Measurements from ENCODE around the gene FAM9B. TPM values are rescaled to one million over a fixed set of nuclear protein-coding genes. Genes with fewer than 3 reads are reported as not detected.

The FAM9B gene
- total and polyA plus RNA-seq, 12 donors: not detected

DNA sequence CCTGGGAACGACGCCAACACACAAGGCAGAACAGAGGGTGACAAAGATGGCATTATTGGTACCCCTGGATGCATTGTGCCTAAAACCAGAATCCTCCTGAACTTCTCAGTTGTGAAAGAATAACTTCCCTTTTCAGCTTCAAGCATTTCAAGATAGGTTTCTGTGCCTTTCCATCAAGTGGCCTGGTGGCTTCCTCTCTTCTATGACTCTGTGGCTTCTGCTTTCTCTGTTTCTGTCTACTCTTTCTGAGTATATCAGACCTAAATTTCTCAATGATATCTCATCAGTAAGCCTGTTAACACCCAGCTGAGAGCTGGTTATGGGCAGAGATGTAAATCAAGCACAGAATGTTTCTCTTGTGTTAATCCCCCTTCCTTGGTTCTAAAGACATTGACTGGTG lies 21.4 kb upstream of the FAM9B start:
- DNase-seq (no peak), ATAC-seq (no peak)
- TF ChIP-seq, protein P1, sequence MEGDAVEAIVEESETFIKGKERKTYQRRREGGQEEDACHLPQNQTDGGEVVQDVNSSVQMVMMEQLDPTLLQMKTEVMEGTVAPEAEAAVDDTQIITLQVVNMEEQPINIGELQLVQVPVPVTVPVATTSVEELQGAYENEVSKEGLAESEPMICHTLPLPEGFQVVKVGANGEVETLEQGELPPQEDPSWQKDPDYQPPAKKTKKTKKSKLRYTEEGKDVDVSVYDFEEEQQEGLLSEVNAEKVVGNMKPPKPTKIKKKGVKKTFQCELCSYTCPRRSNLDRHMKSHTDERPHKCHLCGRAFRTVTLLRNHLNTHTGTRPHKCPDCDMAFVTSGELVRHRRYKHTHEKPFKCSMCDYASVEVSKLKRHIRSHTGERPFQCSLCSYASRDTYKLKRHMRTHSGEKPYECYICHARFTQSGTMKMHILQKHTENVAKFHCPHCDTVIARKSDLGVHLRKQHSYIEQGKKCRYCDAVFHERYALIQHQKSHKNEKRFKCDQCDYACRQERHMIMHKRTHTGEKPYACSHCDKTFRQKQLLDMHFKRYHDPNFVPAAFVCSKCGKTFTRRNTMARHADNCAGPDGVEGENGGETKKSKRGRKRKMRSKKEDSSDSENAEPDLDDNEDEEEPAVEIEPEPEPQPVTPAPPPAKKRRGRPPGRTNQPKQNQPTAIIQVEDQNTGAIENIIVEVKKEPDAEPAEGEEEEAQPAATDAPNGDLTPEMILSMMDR (IDR thresholded peaks at IDR 0.05): no peak
- intact Hi-C loops (cut with DNase I): no loop called here
- H3K4me3 ChIP-seq: no peak overlapping the region
- peaks cover 0 to 16% (median 0%) of the 10 kb centered on the region in 7 donors for H3K27me3 ChIP-seq
- no peaks in the 10 kb centered on the region for H3K4me1 ChIP-seq
- no peaks in the 10 kb centered on the region for H3K9me3 ChIP-seq
- no peaks in the 10 kb centered on the region for H3K36me3 ChIP-seq
- H3K27ac ChIP-seq: no peak overlapping the region
- 77 to 90% methylated on average over 2 of the region's 2 CpGs for WGBS, 2 donors

DNA sequence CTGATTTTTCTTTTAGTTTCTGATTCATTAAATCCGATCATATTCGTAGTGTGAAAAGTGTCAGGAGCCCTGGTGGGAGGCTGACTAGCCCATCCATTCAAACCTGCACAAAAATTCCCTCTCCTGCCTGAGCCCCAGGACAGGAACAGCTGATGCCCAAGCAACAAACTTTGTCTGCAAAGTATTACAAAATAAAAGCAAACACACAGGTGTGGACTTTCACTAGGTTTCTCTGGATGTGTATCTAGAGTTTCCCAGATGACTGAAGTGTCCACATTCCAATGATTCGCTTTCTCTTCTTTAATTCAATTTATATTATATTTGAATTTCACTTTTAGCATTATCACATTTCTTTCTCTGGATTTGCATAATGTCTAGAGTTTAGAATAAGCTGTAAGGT lies 18.2 kb upstream of the FAM9B start:
- TF ChIP-seq, protein P1 (IDR thresholded peaks at IDR 0.05): no peak
- Histone ChIP-seq H3K4me3 (no peak overlapping the region), H3K36me3 (no peaks in the 10 kb centered on the region), H3K9me3 (no peaks in the 10 kb centered on the region), H3K4me1 (no peaks in the 10 kb centered on the region), H3K27me3 (peaks cover 0 to 19% (median 0%) of the 10 kb centered on the region in 7 donors), H3K27ac (no peak overlapping the region)
- intact Hi-C loops (cut with DNase I): no loop called here
- ATAC-seq (no peak), DNase-seq (no peak)
- 90 to 96% methylated on average over 3 of the region's 3 CpGs for WGBS, 2 donors

DNA sequence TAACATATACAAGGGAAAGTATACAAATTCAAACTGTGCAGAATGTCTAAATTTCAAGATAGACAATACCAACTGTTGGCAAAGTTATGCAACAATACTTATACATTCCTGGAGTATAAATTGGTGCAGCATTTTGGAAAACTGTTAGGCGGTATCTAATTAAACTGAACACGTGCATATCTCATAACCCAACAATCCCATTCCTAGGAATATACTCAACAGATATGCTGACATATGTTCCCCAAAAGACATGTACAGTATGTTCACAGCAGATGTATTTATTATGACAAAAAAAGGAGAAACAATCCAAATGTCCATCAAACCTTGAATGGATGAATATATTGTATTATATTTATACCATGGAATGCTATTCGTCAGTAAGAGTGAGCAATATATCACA lies 16.4 kb upstream of the FAM9B start:
- Histone ChIP-seq H3K27ac (no peak overlapping the region), H3K9me3 (no peaks in the 10 kb centered on the region), H3K4me3 (no peak overlapping the region), H3K4me1 (no peaks in the 10 kb centered on the region), H3K36me3 (no peaks in the 10 kb centered on the region), H3K27me3 (peaks cover 0 to 19% (median 0%) of the 10 kb centered on the region in 7 donors)
- intact Hi-C loops (cut with DNase I): no loop called here
- WGBS, 2 donors: 85 to 88% methylated on average over 3 of the region's 3 CpGs
- no peak for DNase-seq
- TF ChIP-seq, protein P1 (IDR thresholded peaks at IDR 0.05): no peak
- ATAC-seq: no peak

DNA sequence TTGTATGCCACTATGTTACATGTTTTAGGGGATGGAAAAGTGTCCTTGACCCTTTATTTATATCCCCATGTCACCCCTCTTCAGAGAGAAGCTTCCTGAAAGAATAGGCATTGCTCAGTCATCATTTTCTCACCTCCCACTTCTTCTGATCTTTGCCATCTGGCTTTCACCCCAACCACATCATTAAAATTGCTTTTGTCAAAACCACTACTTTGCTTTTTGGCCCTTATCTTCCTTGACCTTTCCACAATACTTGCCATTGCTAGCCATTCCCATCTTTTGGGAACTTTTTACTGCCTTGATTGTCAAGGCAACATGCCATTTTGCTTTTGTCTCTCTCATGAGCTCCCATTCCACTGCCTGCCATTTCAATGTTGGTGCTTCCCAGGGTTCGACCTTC lies 14.9 kb upstream of the FAM9B start:
- WGBS, 2 donors: 69 to 86% methylated on average over 1 of the region's 1 CpG
- TF ChIP-seq, protein P1 (IDR thresholded peaks at IDR 0.05): no peak
- no peaks in the 10 kb centered on the region for H3K4me1 ChIP-seq
- H3K27ac ChIP-seq: no peak overlapping the region
- no peak for DNase-seq
- H3K36me3 ChIP-seq: no peaks in the 10 kb centered on the region
- intact Hi-C loops (cut with DNase I): no loop called here
- no peak for ATAC-seq
- H3K9me3 ChIP-seq: no peaks in the 10 kb centered on the region
- H3K4me3 ChIP-seq: no peak overlapping the region
- H3K27me3 ChIP-seq: peaks cover 0 to 19% (median 0%) of the 10 kb centered on the region in 7 donors
